B cell (primary cell): ENCODE data around the gene UBAP1L. TPM values are rescaled to one million over a fixed set of nuclear protein-coding genes. Genes with fewer than 3 reads are reported as not detected.

Source experiments
- ATAC-seq: fragments of 200-7000 bp; cut with Tn5 transposase; one replicate; pipeline ENCODE4 v1.10.0; 2021; ENCODE audit warnings: low read depth, mild to moderate bottlenecking, moderate number of reproducible peaks, moderate library complexity
- CTCF ChIA-PET: fragments of 350-600 bp; sonication (Branson Sonifier 250); formaldehyde crosslinking; loops from one replicate; lab custom pipeline; 2021; ENCODE audit warnings: antibody characterized with exemption, inconsistent platforms; lab: Charles Lee
- POLR2A ChIA-PET: fragments of 350-600 bp; sonication (Branson Sonifier 250); formaldehyde crosslinking; loops from one replicate; lab custom pipeline; 2021; ENCODE audit warnings: antibody characterized with exemption; lab: Charles Lee
- DNase-seq: peaks from one replicate; pipeline ENCODE4 v3.0.0; 2013
- H2AFZ ChIP-seq: 2 replicates; pipeline ENCODE4 v1.6.1; 2012; ENCODE audit warnings: mild to moderate bottlenecking, low read depth, low read length; ENCODE audit not compliant: insufficient read depth, poor library complexity, severe bottlenecking
- H3K27ac ChIP-seq, 2 donors: 1 replicate in 1 of 2; 2 replicates in 1 of 2; pipeline ENCODE4 v1.5.1; 2012 to 2013; ENCODE audit warnings: low read length in 2 of 2, mild to moderate bottlenecking in 2 of 2, moderate library complexity in 1 of 2
- H3K27me3 ChIP-seq, 4 experiments: fragments of 200-600 bp in 1 of 4; sonication (generic) in 1 of 4; replicated peaks in 1 of 4; 1 replicate in 2 of 4; 2 replicates in 2 of 4; pipeline versions ENCODE4 v1.6.1 to v1.7.0; 2013 to 2016; ENCODE audit warnings: low read length in 3 of 4, mild to moderate bottlenecking in 2 of 4, mixed read lengths in 1 of 4, moderate library complexity in 1 of 4; ENCODE audit not compliant: insufficient read depth in 4 of 4, control insufficient read depth in 3 of 4; ENCODE audit errors: control extremely low read depth in 1 of 4
- H3K36me3 ChIP-seq, 2 experiments: replicated peaks in 1 of 2; 1 replicate in 1 of 2; 2 replicates in 1 of 2; pipeline versions ENCODE4 v1.6.1 to v1.7.1; 2013; ENCODE audit warnings: low read length in 1 of 2; ENCODE audit not compliant: insufficient read depth in 2 of 2, control insufficient read depth in 1 of 2; ENCODE audit errors: control extremely low read depth in 1 of 2, extremely low read depth in 1 of 2
- H3K4me1 ChIP-seq, 2 donors: fragments of 200-600 bp in 1 of 2; sonication (generic) in 1 of 2; 1 replicate in 1 of 2; 2 replicates in 1 of 2; pipeline versions ENCODE4 v1.5.1 to v1.6.1; 2013 to 2017; ENCODE audit warnings: low read length in 2 of 2; ENCODE audit not compliant: control insufficient read depth in 2 of 2, insufficient read depth in 2 of 2
- H3K4me2 ChIP-seq: replicated peaks from 2 replicates; pipeline ENCODE3; 2012; ENCODE audit warnings: mild to moderate bottlenecking, low read depth, low read length; ENCODE audit not compliant: poor library complexity, severe bottlenecking
- H3K4me3 ChIP-seq, 5 experiments: fragments of 200-600 bp in 1 of 5; sonication (generic) in 1 of 5; 1 replicate in 3 of 5; 2 replicates in 2 of 5; pipeline versions ENCODE4 v1.5.1 to v1.7.0; 2011 to 2016; ENCODE audit warnings: low read length in 4 of 5, mild to moderate bottlenecking in 4 of 5, low read depth in 2 of 5, control low read depth in 1 of 5, moderate library complexity in 1 of 5; ENCODE audit not compliant: insufficient read depth in 1 of 5; ENCODE audit errors: control extremely low read depth in 1 of 5, extremely low read depth in 1 of 5
- H3K79me2 ChIP-seq: fragments of 200-600 bp; sonication (generic); one replicate; pipeline ENCODE4 v1.6.0; 2016; ENCODE audit warnings: low read length; ENCODE audit not compliant: control insufficient read depth, insufficient read depth
- H3K9ac ChIP-seq: fragments of 200-600 bp; sonication (generic); 2 replicates; pipeline ENCODE4 v1.6.1; 2017; ENCODE audit warnings: mild to moderate bottlenecking, low read length, moderate library complexity
- H3K9me3 ChIP-seq, 3 donors: one replicate each; pipeline versions ENCODE4 v1.6.1 to v1.7.1; 2013; ENCODE audit warnings: low read length in 2 of 3; ENCODE audit not compliant: control insufficient read depth in 2 of 3, insufficient read depth in 1 of 3; ENCODE audit errors: control extremely low read depth in 1 of 3
- H4K20me1 ChIP-seq: 2 replicates; pipeline ENCODE4 v1.6.0; 2012; ENCODE audit warnings: mild to moderate bottlenecking, low read length; ENCODE audit not compliant: insufficient read depth, control insufficient read depth, poor library complexity, severe bottlenecking
- H3K27ac Mint-ChIP-seq: one replicate; pipeline ENCODE4 v1.8.0; 2021; ENCODE audit warnings: mixed read lengths
- H3K27me3 Mint-ChIP-seq: one replicate; pipeline ENCODE4 v1.8.0; 2021; ENCODE audit warnings: mixed read lengths
- H3K4me1 Mint-ChIP-seq: one replicate; pipeline ENCODE4 v1.8.0; 2021; ENCODE audit warnings: mixed read lengths
- H3K4me3 Mint-ChIP-seq: one replicate; pipeline ENCODE4 v1.8.0; 2021; ENCODE audit warnings: mixed read lengths
- H3K9me3 Mint-ChIP-seq: one replicate; pipeline ENCODE4 v1.8.0; 2022; ENCODE audit warnings: mixed read lengths; ENCODE audit not compliant: insufficient read depth
- CTCF ChIP-seq: fragments of 200-600 bp; IDR thresholded peaks from one replicate; pipeline ENCODE4 v1.8.0; 2022; ENCODE audit warnings: antibody characterized with exemption, mild to moderate bottlenecking
- EZH2 ChIP-seq: IDR thresholded peaks from 2 replicates; pipeline ENCODE4 v1.6.1; 2012; ENCODE audit warnings: borderline replicate concordance, low read depth, mild to moderate bottlenecking, moderate library complexity, low read length; ENCODE audit not compliant: insufficient read depth, poor library complexity, severe bottlenecking
- WGBS: methylation state at CpG from one replicate; pipeline ENCODE4 v1.1.5; 2013; ENCODE audit warnings: missing lambda C conversion rate; ENCODE audit not compliant: insufficient coverage; 5-methylcytosine and 5-hydroxymethylcytosine counted together
- intact Hi-C: fragments of 100-400 bp; cut with micrococcal nuclease; formaldehyde crosslinking; loops from one replicate; pipeline ENCODE4 v1.10.0; 2022
- polyA plus RNA-seq: library from polyadenylated mRNA; depleted of rRNA; stranded (reverse); fragments of >200 nt; gene quantifications from 2 replicates; pipeline ENCODE4 v1.2.3, GENCODE V29; 2012
- total RNA-seq, 2 donors: library from RNA; stranded (reverse); fragments of 120-200 nt in 1 of 2; gene quantifications; 1 replicate in 1 of 2; 2 replicates in 1 of 2; pipeline versions ENCODE4 v1.2.3 to v1.2.4, GENCODE V29; 2013 to 2022

UBAP1L gene
- total and polyA plus RNA-seq, 2 donors (not counting 1 experiment from before 2014, with no cell fraction given), result 8.5 to 18.4 TPM

- ChIA-PET POLR2A (no interaction called here), CTCF (interaction anchor here (0.6 to 0.9 kb wide), 2 partner anchors 17 to 65 kb away, joined by 3 to 4 read pairs; no protein-coding TSS in a partner anchor)
- Histone ChIP-seq H3K27me3 (no peaks in the 10 kb centered on the region), H3K9me3 (no peaks in the 10 kb centered on the region), H2AFZ (no peak overlapping the region), H3K36me3 (peaks cover 14 to 48% of the 10 kb centered on the region in 2 experiments), H3K79me2 (no peaks in the 10 kb centered on the region), H3K4me1 (no peaks in the 10 kb centered on the region), H3K4me2 (no peak overlapping the region), H3K4me3 (no peak overlapping the region), H4K20me1 (no peaks in the 10 kb centered on the region), H3K27ac (no peak overlapping the region), H3K9ac (no peak overlapping the region)
- 100% methylated on average over 1 of the region's 5 CpGs for WGBS
- Mint-ChIP-seq H3K27me3 (no peaks in the 10 kb centered on the region), H3K27ac (no peak overlapping the region), H3K4me3 (no peak overlapping the region), H3K4me1 (no peaks in the 10 kb centered on the region), H3K9me3 (no peaks in the 10 kb centered on the region)
- intact Hi-C loops, result no loop called here
- no peak for DNase-seq
- ATAC-seq, result no peak
- TF ChIP-seq CTCF, result no peak
- TF ChIP-seq EZH2, result no peak
These were observed 542 bp upstream of the UBAP1L start for GRCh38 chr15:65115542-65115941.

GRCh38 chr15:65110676-65111292 is 4.2 kb downstream of the UBAP1L start:
- H3K4me3 Mint-ChIP-seq, result no peak overlapping the region
- no peak overlapping the region for H3K4me2 ChIP-seq
- intact Hi-C loops, result no loop called here
- H3K79me2 ChIP-seq, result no peaks in the 10 kb centered on the region
- WGBS, result 100% methylated on average over 2 of the region's 3 CpGs
- H3K9ac ChIP-seq, result no peak overlapping the region
- no peaks in the 10 kb centered on the region for H3K4me1 ChIP-seq
- no peaks in the 10 kb centered on the region for H3K27me3 Mint-ChIP-seq
- ChIA-PET POLR2A (no interaction called here), CTCF (interaction anchor here (1.5 kb wide), 1 partner anchor 9 kb away, joined by 4 read pairs; no protein-coding TSS in a partner anchor)
- ATAC-seq, result no peak
- H2AFZ ChIP-seq, result no peak overlapping the region
- TF ChIP-seq EZH2 (no peak), CTCF (no peak)
- no peak overlapping the region for H3K27ac Mint-ChIP-seq
- no peaks in the 10 kb centered on the region for H3K9me3 Mint-ChIP-seq
- DNase-seq, result no peak
- no peaks in the 10 kb centered on the region for H3K4me1 Mint-ChIP-seq
- peaks cover 6 to 26% of the 10 kb centered on the region in 2 experiments for H3K36me3 ChIP-seq
- H4K20me1 ChIP-seq, result no peaks in the 10 kb centered on the region
- no peaks in the 10 kb centered on the region for H3K27me3 ChIP-seq
- H3K4me3 ChIP-seq, result no peak overlapping the region
- no peaks in the 10 kb centered on the region for H3K9me3 ChIP-seq
- no peak overlapping the region for H3K27ac ChIP-seq
